Lung microvascular endothelial cell (primary cell): Measurements from ENCODE around the gene PYCARD. TPM values are rescaled to one million over a fixed set of nuclear protein-coding genes. Genes with fewer than 3 reads are reported as not detected.
"Not testable (repeated sequence)": the region's sequence is repeated elsewhere in the genome, so short reads cannot be mapped to it uniquely, and the experiment has no call there.

Experiments
- DNase-seq, 2 donors: peaks; one replicate each; pipeline versions ENCODE4 v3.0.0 to v3.0.0-alpha.2; 2010; ENCODE audit warnings: low read depth in 2 of 2
- total RNA-seq: library from RNA; depleted of rRNA; stranded (reverse); fragments of >200 nt; gene quantifications from 2 replicates; pipeline ENCODE4 v1.2.1, GENCODE V29; 2014

PYCARD gene
- total RNA-seq = 48.8 and 54.5 TPM in 2 replicates

DNA sequence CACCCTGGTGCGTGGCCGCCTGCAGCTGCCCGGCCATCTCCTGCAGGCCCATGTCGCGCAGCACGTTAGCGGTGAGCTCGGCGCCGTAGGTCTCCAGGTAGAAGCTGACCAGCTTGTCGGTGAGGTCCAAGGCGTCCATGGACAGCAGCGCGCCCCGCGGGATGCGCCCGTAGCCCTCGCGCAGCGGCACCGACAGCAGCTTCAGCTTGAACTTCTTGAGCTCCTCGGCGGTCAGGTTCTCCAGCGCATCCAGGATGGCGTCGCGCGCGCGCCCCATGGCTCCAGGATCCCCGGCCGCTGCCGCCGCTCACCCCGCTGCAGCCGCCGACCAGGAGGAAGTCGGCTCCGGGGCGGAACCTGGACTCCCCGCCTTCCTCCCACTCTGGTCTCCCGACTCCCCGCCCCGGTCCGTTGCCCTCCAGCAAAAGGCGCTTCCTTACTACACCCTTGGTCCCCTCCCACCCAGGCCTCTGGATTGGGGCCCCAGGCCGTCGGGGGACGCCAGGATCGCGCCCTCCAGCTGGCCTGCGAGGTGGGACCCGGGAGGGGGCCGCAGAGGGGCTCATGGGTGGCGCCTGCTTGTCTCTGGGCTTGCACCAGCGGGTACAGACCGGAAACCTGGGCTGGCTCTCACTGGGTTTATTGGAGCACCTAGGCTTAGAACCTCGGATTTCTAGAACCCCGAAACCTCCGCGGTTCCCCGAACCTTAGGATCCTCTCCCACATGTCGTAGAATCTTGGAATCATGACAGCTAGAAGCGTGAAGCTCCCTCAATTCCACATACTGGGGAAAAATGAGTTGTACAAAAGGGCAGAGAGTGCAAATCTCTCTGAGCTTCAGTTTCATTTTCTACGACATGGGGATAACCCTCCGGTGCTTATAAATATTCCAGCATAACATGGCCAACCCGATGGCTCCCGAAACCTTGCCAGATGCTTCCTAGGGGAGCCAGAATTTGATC, at the start of gene PYCARD:
PYCARD (minus strand) TSS at position 347 of the 962 bp plus-strand sequence; CDS start at position 277, 70 bp downstream.
- DNase-seq = peak; percentile 31 to 48

DNA sequence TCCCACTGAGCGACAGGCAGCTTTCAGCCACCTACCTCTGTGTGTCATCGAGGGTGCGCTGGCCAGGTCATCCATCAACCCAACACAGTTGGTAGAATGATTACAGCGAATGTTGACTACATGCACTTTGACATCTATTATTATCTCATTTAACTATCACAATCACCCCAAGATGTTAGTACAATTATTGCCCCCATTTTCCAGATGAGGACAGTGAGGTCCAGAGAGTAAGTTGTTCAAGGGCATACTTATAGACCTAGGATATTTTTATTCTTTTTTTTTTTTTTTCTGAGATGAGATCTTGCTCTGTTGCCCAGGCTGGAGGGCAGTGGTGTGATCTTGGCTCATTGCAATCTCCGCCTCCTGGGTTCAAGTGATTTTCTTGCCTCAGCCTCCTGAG, 48.9 kb upstream of the PYCARD start:
- no peak for DNase-seq

DNA sequence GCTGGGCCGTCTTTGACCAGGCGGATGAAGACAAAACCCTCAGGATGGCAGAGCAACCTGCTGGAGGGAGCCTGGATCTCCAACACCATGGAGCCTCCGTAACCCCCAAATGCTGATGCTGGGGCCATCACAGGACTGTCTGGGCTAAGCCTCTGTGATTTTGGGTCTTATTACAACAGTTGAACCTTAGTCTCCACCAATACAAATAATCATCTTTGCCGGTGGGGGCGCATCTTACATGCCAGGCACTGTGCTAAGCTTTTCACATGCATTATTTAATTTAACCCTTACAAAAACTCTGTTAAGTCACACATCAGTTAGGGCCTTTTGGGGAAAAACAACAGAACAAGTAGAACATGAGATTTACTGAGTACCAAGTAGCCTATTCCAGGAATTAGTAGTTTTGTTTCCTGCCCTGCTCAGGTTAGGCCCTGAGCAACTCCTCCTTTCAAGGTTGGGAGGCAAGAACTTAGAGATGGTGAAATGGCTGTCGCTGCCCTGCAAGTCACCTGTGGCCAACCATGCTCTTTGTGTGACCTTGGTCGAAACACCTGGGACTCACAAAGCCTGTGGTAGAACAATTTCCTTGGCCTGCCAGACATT, 48.3 kb upstream of the PYCARD start:
- no peak for DNase-seq

DNA sequence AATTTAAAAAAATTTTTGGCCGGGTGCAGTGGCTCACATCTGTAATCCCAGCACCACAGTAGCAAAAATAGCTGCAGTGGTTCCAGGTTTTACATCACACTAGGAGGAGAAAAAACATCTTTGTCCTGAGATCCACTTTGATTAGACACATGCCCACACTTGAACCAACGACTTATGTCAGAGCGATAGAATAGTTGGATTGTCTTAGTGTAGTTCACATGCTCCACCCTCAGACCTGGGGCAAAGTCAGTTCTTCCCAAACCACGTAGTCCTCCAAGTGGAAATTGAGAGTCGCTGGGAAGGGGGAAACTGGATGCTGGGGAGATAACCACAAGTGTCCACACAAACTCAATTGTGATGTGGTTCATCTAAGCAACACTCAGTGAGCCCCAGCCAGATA, 45.8 kb upstream of the PYCARD start:
- no peak for DNase-seq

DNA sequence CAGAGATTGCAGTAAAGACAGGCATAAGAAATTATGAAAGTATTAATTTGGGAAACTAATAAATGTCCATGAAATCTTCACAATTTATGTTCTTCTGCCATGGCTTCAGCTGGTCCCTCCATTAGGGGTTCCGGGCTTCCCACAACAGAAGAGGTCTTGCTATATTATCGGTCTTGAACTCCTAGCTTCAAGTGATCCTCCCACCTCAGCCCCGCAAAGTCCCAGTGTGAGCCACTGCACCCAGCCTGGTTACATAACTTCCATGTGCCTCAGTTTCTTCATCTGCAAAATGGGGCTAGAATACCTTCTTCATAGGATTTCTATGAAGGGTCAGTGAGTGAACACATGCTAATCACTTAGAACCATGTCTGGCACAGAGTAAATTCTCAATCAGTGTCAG, 43.7 kb upstream of the PYCARD start:
- DNase-seq = no peak

DNA sequence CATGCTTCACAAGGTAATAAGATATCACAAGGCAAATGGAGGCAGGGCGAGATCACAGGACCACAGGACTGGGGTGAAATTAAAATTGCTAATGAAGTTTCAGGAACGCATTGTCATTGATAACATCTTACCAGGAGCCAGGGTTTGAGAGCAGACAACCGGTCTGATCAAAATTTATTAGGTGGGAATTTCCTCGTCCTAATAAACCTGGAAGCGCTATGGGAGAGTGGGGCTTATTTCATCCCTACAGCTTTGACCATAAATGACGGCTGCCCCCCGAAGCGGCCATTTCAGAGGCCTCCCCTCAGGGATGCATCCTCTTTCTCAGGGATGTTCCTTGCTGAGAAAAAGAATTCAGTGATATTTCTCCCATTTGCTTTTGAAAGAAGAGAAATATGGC, 43.0 kb upstream of the PYCARD start:
- DNase-seq = not testable (repeated sequence)

DNA sequence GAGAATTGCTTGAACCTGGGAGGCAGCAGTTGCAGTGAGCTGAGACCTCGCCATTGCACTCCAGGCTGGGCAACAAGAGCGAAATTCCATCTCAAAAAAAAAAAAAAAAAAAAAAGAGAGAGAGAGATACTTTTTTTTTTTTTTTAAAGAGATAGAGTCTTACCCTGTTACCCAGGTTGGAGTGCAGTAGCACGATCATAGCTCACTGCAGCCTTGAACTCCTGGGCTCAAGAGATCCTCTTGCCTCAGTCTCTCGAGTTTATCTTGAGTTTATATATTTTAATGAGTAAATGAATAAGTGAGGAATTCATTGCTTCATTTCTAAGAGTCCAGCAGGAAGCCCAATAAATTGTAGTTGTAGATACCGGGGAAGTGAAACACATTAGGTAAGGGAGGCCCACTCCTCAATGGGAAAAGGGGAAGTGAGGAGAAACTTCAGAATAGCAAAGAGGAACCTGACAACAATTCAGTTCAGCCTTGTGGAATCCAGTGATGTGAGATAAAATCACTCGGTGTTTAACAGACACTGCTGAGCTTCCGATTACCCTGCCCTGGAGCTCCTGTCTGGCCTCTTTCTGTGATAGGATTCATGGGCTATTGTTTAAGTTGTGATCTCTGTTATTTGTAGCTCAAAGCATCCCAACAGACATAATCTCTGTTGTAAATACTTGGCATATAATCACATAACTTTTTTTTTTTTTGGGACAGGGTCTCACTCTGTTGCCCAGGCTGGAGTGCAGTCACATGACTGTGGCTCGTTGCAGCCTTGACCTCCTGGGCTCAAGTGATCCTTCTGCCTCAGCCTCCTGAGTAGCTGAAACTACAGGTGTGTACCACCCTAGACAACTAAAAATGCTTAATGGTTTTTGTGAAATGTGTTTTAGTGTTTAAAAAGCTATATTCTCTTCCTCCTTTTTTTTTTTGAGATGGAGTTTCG, 41.4 kb upstream of the PYCARD start:
- DNase-seq = no peak

DNA sequence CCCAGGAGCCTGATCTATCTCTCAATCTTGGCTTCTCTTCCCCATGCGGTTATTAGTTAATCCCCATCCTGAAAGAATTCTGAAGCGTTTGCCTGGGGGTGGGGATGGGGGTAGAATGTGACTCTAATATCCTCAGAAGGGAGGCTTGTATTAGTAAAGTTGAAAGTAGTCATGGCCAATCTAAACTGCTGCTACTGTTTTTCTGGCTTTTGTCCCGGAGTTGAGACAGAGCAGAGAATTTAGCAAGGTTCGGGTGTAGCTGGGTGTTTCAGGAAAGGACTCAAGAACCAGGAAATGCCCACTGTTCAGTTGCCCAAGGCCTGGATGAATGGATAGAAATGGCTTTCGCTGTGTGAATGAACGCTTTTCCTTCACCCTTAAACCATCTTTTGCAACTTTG, 39.6 kb upstream of the PYCARD start:
- DNase-seq = no peak

DNA sequence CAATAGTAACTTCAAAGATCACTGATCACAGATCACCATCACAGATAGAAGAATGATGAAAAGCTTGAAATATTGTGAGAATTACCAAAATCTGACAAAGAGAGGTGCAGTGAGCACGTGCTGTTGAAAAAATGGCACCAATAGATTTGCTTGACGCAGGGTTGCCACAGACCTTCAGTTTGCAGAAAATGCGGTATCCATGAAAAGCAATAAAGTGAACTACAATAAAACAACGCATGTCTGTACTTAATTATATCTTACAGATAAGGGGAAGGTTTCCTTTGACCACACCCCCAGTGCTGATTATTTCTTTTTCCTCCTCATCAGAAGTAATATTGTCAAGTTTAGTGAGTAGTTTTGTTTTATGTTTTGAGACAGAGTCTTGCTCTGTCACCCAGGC, 35.5 kb upstream of the PYCARD start:
- no peak for DNase-seq

DNA sequence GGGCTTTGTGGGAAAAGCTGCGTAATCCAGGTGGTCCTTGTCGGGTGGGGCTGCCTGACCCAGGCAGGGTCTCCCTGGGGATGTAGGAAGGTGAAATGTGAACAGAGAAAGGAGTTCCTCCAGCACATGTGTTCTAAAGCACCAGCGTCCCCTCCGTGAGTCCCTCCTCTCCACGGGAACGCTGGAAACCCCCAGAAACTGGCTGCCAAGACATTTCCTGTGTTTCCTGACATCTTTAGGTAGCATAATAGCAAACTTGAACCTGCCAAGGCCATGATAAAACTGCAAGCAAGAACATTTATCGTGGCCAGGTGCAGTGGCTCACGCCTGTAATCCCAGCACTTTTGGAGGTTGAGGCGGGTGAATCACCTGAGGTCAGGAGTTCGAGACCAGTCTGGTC, 26.9 kb upstream of the PYCARD start:
- DNase-seq = peak; percentile 31 to 37

DNA sequence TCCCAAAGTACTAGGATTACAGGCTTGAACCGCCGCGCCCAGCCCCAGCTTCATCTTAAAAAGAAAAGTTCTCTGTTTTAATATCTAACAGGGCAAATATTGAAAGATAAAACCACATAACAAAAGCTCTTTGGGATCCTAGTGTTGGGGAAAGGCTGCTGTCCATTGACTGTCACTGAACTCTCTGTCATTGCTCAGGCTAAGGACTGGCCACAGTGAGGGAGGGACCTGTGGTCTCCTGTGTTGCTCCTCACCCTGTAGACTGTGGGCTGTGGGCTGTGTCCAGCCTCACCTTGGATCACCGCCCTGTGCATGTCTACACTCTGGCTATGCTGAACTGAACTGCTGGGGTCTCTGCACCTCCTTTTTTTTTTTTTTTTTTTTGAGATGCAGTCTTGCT, 25.6 kb upstream of the PYCARD start:
- DNase-seq = no peak

DNA sequence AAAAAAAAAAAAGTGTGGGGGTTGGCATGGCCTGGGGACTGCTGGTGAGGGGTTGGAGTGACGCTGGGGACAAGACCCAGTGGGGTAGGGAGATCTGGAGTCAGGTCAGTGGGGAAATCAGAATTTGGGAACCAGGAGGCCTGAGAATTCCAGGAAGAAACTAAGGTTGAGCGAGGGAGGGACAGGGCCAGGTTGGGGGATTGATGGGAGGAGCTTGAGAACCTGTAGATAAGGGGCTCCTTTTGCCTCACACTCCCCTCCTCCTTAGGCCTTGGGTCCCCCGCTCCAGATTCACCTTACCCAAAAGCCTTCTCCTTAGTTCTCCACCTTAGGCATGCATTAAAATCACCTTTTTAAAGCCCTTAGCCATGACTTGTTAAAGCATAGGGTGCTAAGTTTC, 22.6 kb upstream of the PYCARD start:
- no peak for DNase-seq

DNA sequence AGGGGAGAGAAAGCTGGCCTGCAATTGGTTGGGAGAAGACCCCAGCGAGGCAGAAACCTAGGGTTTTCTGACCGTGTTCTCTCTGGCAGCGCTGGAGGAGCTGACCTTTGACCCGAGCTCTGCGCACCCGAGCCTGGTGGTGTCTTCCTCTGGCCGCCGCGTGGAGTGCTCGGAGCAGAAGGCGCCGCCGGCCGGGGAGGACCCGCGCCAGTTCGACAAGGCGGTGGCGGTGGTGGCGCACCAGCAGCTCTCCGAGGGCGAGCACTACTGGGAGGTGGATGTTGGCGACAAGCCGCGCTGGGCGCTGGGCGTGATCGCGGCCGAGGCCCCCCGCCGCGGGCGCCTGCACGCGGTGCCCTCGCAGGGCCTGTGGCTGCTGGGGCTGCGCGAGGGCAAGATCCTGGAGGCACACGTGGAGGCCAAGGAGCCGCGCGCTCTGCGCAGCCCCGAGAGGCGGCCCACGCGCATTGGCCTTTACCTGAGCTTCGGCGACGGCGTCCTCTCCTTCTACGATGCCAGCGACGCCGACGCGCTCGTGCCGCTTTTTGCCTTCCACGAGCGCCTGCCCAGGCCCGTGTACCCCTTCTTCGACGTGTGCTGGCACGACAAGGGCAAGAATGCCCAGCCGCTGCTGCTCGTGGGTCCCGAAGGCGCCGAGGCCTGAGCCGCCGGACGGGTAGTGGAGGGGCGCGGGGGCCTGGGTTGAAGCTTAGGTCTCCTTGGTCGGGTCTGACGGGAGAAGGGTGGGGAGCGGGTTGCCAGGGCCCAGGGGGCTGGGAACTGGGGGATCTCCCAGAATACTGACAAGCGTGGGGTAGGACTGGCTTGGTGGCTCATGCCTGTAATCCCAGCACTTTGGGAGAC, 21.8 kb upstream of the PYCARD start:
- DNase-seq = no peak

DNA sequence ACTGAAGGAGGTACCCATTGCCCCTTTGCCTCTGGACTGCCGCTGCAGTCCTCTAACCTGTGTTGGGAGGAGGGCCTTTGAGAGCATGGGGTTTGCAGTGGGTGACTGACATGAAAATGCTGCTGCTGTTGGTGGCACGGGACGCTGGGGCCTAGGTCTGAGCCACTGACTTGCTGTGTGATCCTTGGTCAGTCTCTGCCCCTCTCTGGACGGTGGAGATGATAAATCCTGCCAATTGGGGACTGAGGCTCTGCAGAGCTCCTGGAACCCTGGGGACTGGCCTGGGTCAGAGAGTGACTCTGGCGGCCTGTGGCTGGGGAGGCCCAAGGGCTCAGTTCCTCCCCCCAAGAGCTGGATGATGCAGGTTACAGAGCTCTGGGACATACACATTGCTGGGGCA, 20.5 kb upstream of the PYCARD start:
- no peak for DNase-seq

DNA sequence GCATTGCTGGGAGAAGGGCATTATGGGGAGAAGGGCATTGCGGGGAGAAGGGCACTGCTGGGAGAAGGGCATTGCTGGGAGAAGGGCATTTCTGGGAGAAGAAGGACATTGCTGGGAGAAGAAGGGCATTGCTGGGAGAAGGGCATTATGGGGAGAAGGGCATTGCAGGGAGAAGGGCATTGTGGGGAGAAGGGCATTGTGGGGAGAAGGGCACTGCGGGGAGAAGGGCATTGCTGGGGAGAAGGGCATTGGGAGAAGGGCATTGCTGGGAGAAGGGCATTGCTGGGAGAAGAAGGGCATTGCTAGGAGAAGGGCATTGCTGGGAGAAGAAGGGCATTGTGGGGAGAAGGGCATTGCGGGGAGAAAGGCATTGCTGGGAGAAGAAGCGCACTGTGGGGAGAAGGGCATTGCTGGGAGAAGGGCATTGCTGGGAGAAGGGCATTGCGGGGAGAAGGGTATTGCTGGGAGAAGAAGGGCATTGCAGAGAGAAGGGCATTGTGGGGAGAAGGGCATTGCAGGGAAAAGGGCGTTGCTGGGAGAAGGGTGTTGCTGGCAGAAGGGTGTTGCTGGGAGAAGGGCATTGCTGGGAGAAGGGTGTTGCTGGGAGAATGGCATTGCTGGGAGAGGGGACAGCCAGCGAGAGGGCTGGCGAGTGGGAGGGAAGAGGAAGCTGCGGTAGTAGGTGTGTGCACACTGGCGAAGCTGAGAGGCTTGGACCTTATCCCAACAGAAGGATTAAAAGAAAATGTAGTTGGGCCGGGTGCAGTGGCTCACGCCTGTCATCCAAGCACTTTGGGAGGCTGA, 19.0 kb upstream of the PYCARD start:
- no peak for DNase-seq

DNA sequence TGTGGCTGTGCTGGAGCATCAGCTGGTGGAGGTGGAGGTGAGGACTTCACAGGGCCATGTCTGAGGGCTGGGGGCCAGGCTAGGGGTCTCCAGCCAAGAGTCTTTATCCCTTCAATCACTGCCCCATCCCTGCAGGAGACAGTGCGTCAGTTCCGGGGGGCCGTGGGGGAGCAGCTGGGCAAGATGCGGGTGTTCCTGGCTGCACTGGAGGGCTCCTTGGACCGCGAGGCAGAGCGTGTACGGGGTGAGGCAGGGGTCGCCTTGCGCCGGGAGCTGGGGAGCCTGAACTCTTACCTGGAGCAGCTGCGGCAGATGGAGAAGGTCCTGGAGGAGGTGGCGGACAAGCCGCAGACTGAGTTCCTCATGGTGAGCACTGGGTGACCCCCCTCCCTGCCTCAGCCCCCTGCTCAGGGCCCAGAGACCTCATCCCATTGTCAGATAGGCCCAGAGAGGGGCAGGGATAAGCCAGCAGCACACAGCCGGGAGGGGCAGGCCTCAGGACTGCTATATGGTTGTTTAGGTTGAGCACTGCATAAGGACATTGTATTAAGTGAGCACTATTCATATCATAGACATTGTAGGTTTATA, 16.7 kb upstream of the PYCARD start:
- no peak for DNase-seq

DNA sequence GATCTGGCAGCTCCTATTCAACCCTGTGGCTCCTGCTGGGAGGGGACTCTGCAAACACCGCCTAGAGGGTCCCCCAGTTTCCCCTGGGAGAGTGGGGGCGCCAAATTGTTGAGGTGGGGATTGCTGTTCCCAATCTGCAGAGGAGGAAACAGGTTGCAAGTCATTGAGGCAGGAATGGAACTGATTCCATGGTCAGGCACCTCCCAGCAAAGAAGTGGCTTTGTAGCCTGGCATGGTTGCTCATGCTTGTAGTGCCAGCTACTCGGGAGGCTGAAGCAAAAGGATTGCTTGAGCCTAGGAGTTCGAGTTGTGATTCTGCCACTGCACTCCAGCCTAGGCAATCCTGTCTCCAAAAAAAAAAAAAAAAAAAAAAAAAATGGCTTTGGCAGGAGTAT, 14.6 kb upstream of the PYCARD start:
- DNase-seq = no peak

DNA sequence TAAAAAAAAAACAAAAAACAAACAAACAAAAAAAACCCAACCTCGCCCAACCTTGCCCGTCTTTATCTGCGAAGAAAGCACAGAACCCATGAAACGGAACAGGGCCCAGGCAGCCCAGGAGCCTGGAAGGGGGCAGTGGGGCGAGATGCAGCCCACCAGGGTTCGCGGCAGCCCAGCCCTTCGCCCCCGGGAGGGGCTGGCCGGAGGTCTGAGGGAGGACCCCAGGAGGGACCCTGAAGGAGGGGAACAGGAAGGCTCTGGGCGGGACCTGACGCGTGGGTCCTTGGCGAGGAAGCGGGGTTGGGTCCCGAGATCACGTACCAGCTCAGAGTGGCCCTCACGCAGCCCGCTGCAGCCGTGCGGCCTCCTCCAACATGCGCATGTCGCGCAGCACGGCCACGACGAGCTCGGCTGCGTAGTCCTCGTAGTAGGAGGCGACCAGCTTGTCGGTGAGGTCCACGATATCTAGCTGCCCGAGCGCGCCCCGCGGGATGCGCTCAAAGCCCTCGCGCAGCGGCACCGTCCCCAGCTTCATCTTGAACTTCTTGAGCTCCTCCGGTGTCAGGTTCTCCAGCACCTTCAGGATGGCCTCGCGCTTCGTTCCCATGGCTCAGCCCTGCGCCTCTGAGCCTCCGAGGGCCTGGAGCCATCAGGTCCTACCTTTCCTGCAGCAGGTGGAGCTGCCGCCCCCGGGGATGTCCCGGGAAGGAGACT, 14.0 kb upstream of the PYCARD start, which contains the start of gene PYDC1:
PYDC1 (minus strand) TSS at position 714 of the 714 bp plus-strand sequence; CDS start at position 607, 107 bp downstream.
- no peak for DNase-seq
